GM18867 (cell line): ENCODE results near the gene CKMT1B.
A peak's percentile ranks its signal among the peaks of the same experiment; 100 is the strongest.
"Not testable (repeated sequence)": the region's sequence is repeated elsewhere in the genome, so short reads cannot be mapped to it uniquely, and the experiment has no call there.

Source experiments
- ATAC-seq: cut with Tn5 transposase; IDR thresholded peaks from one replicate; pipeline ENCODE4 v1.9.1; 2021; ENCODE audit warnings: mild to moderate bottlenecking, moderate library complexity; ENCODE audit not compliant: unreplicated experiment

The CKMT1B gene

GRCh38 chr15:43626937-43627336 lies 33.1 kb downstream of the CKMT1B start:
- ATAC-seq: not testable (repeated sequence)

- peak; percentile 82 for ATAC-seq
Observed at GRCh38 chr15:43638464-43639204, 44.8 kb downstream of the CKMT1B start.
